Measurements from ENCODE around the gene TTC39B. TPM values are rescaled to one million over a fixed set of nuclear protein-coding genes. Genes with fewer than 3 reads are reported as not detected.
"Not testable (repeated sequence)": the region's sequence is repeated elsewhere in the genome, so short reads cannot be mapped to it uniquely, and the experiment has no call there.

Gene TTC39B
- total RNA-seq, 1 donor from 2014 or later: 3.1 TPM

DNA sequence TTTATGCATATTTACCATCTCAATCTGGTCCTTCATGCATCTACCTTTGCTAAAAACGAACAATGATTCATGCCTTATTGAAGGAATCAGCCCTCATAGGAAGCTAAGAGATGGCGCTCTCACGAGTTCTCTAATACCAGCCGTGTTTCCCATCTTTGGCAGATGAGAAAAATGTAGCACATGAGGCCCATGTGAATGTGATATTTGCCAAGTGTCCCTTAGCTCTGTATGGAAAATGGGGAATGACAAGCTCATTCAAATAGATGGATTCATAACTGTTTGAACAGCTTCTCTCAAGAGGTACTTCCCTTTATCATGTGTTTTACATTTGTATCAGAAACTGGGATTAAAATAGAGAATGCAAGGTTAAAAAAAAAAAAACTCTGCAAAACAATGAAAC lies 66.1 kb downstream of the TTC39B start:
- peaks cover 15% of the 10 kb centered on the region for H3K36me3 Mint-ChIP-seq (ENCODE audit: unreplicated experiment)
- no peak overlapping the region for H3K27ac Mint-ChIP-seq (ENCODE audit: unreplicated experiment)
- no peak for DNase-seq
- TF ChIP-seq, protein P1, sequence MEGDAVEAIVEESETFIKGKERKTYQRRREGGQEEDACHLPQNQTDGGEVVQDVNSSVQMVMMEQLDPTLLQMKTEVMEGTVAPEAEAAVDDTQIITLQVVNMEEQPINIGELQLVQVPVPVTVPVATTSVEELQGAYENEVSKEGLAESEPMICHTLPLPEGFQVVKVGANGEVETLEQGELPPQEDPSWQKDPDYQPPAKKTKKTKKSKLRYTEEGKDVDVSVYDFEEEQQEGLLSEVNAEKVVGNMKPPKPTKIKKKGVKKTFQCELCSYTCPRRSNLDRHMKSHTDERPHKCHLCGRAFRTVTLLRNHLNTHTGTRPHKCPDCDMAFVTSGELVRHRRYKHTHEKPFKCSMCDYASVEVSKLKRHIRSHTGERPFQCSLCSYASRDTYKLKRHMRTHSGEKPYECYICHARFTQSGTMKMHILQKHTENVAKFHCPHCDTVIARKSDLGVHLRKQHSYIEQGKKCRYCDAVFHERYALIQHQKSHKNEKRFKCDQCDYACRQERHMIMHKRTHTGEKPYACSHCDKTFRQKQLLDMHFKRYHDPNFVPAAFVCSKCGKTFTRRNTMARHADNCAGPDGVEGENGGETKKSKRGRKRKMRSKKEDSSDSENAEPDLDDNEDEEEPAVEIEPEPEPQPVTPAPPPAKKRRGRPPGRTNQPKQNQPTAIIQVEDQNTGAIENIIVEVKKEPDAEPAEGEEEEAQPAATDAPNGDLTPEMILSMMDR (IDR thresholded peaks at IDR 0.05; ENCODE audit: partially characterized antibody, unreplicated experiment): no peak
- no peaks in the 10 kb centered on the region for H3K4me1 Mint-ChIP-seq (ENCODE audit: low read depth, unreplicated experiment)
- H3K4me3 Mint-ChIP-seq (ENCODE audit: unreplicated experiment): no peak overlapping the region
- H3K9me3 Mint-ChIP-seq (ENCODE audit: unreplicated experiment): peaks cover 4% of the 10 kb centered on the region
- peaks cover 3% of the 10 kb centered on the region for H3K27me3 Mint-ChIP-seq (ENCODE audit: unreplicated experiment)

DNA sequence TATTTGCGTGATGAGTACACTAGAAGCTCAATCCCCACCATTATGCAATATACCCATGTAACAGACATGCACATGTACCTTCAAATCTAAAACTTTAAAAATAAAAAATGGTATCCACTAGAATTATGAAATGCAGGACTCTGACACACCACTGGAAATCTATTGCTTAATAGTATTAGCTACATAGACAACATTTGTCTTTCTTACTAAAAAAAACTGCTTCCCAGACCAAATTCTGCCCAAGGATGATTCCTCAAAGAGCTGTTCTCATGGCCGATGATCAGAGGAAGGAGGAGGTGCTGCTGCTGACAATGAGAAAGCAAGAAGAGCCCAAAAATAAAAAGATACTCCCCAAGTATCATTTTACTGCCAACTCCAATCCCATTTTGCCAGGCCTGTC lies 67.2 kb downstream of the TTC39B start:
- Mint-ChIP-seq H3K27me3 (ENCODE audit: unreplicated experiment) (peaks cover 3% of the 10 kb centered on the region), H3K27ac (ENCODE audit: unreplicated experiment) (no peak overlapping the region), H3K9me3 (ENCODE audit: unreplicated experiment) (peaks cover 5% of the 10 kb centered on the region), H3K4me3 (ENCODE audit: unreplicated experiment) (no peak overlapping the region), H3K36me3 (ENCODE audit: unreplicated experiment) (peaks cover 23% of the 10 kb centered on the region), H3K4me1 (ENCODE audit: low read depth, unreplicated experiment) (no peaks in the 10 kb centered on the region)
- TF ChIP-seq, protein P1 (IDR thresholded peaks at IDR 0.05; ENCODE audit: partially characterized antibody, unreplicated experiment): no peak
- DNase-seq: no peak

DNA sequence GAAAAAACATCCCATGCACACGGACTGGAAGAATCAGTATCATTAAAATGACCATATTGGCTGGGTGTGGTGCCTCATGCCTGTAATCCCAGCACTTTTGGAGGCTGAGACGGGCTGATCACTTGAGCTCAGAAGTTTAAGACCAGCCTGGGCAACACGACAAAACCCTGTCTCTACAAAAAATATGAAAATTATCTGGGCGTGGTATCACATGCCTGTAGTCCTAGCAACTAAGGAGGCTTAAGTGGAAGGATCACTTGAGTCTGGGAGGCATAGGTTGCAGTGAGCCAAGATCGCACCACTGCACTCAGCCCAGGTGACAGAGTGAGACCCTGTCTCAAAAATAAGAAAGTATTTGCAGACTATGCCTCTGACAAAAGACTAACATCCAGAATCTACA lies 68.4 kb downstream of the TTC39B start:
- no peak overlapping the region for H3K27ac Mint-ChIP-seq (ENCODE audit: unreplicated experiment)
- H3K27me3 Mint-ChIP-seq (ENCODE audit: unreplicated experiment): peaks cover 3% of the 10 kb centered on the region
- TF ChIP-seq, protein P1 (IDR thresholded peaks at IDR 0.05; ENCODE audit: partially characterized antibody, unreplicated experiment): no peak
- no peak for DNase-seq
- H3K36me3 Mint-ChIP-seq (ENCODE audit: unreplicated experiment): peaks cover 23% of the 10 kb centered on the region
- H3K4me1 Mint-ChIP-seq (ENCODE audit: low read depth, unreplicated experiment): no peaks in the 10 kb centered on the region
- H3K9me3 Mint-ChIP-seq (ENCODE audit: unreplicated experiment): peaks cover 5% of the 10 kb centered on the region
- H3K4me3 Mint-ChIP-seq (ENCODE audit: unreplicated experiment): no peak overlapping the region

DNA sequence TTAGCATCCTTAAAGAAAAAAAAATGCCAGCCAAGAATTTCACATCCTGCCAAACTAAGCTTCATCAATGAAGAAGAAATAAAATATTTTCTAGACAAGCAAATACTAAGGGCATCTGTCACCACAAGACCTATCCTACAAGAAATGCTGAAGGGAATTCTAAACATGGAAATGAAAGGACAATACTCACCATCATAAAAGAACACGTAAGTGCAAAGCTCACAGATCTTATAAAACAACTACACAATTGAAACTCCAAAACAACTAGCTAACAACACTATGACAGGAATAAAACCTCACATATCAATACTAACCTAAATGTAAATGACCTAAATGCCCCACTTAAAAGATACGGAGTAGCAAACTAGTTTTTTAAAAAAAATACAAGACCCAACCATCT lies 71.4 kb downstream of the TTC39B start:
- DNase-seq: no peak
- H3K9me3 Mint-ChIP-seq (ENCODE audit: unreplicated experiment): peaks cover 5% of the 10 kb centered on the region
- H3K4me1 Mint-ChIP-seq (ENCODE audit: low read depth, unreplicated experiment): no peaks in the 10 kb centered on the region
- no peak overlapping the region for H3K4me3 Mint-ChIP-seq (ENCODE audit: unreplicated experiment)
- TF ChIP-seq, protein P1 (IDR thresholded peaks at IDR 0.05; ENCODE audit: partially characterized antibody, unreplicated experiment): no peak
- peaks cover 33% of the 10 kb centered on the region for H3K36me3 Mint-ChIP-seq (ENCODE audit: unreplicated experiment)
- H3K27ac Mint-ChIP-seq (ENCODE audit: unreplicated experiment): no peak overlapping the region
- peaks cover 5% of the 10 kb centered on the region for H3K27me3 Mint-ChIP-seq (ENCODE audit: unreplicated experiment)

DNA sequence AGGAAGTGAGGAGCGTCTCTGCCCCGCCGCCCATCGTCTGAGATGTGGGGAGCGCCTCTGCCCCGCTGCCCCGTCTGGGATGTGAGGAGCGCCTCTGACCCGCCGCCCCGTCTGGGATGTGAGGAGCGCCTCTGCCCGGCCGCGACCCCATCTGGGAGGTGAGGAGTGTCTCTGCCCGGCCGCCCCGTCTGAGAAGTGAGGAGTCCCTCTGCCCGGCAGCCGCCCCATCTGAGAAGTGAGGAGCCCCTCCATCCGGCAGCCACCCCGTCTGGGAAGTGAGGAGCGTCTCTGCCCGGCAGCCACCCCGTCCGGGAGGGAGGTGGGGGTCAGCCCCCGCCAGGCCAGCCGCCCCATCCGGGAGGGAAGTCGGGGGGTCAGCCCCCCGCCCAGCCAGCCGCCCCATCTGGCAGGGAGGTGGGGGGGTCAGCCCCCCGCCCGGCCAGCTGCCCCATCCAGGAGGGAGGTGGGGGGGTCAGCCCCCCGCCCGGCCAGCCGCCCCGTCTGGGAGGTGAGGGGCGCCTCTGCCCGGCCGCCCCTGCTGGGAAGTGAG lies 73.0 kb downstream of the TTC39B start:
- H3K36me3 Mint-ChIP-seq (ENCODE audit: unreplicated experiment): peaks cover 33% of the 10 kb centered on the region
- H3K27ac Mint-ChIP-seq (ENCODE audit: unreplicated experiment); DNase-seq; H3K9me3 Mint-ChIP-seq (ENCODE audit: unreplicated experiment); H3K27me3 Mint-ChIP-seq (ENCODE audit: unreplicated experiment); H3K4me3 Mint-ChIP-seq (ENCODE audit: unreplicated experiment); H3K4me1 Mint-ChIP-seq (ENCODE audit: low read depth, unreplicated experiment): not testable (repeated sequence)

DNA sequence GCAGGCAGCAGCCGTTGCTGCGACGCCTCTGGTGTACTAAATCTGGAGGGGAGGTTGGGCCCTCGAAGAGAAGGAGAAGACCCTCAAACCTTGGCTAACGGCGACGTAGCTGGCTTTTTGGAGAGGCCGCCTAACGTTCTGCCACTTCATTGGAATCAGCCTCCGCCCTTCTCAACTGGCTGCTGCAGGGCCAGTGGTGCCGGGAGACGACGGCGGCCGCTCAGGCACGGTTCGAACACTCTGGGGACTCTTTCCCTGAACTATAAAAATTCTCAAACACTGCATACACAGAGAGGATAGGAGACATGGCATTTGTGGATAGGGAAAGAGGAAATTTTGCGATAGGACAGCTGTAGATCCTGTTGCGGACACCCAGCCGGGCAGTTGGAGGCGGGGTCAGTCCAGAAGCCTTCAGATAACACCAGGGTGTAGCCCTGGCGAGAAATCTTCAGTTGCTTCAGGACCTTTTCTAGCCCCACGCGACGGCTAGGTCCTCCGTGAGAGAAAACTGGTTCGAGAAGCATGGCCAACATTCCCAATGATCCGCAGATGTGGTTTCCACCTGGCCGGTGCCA lies 74.2 kb downstream of the TTC39B start:
- not testable (repeated sequence) for H3K27ac Mint-ChIP-seq (ENCODE audit: unreplicated experiment); DNase-seq; H3K27me3 Mint-ChIP-seq (ENCODE audit: unreplicated experiment); H3K4me1 Mint-ChIP-seq (ENCODE audit: low read depth, unreplicated experiment); H3K4me3 Mint-ChIP-seq (ENCODE audit: unreplicated experiment); H3K9me3 Mint-ChIP-seq (ENCODE audit: unreplicated experiment)
- H3K36me3 Mint-ChIP-seq (ENCODE audit: unreplicated experiment): peaks cover 24% of the 10 kb centered on the region

All from glutamatergic neuron (in vitro differentiated cells).